ENCODE results near the gene PSMB10. TPM values are rescaled to one million over a fixed set of nuclear protein-coding genes. Genes with fewer than 3 reads are reported as not detected.
"Not testable (repeated sequence)": the region's sequence is repeated elsewhere in the genome, so short reads cannot be mapped to it uniquely, and the experiment has no call there.

Gene PSMB10
- total RNA-seq, 2 experiments from 2014 or later = 185 to 193 TPM

GRCh38 chr16:67944690-67945391 is 8.2 kb upstream of the PSMB10 start:
- H3K4me3 Mint-ChIP-seq = no peak overlapping the region
- DNase-seq = no peak
- H3K9me3 Mint-ChIP-seq = no peaks in the 10 kb centered on the region
- POLR2A ChIA-PET = no interaction called here
- no peak overlapping the region for H3K27ac Mint-ChIP-seq
- peaks cover 15% of the 10 kb centered on the region for H3K4me1 Mint-ChIP-seq (ENCODE audit: low read depth)
- peaks cover 1% of the 10 kb centered on the region for H3K36me3 Mint-ChIP-seq
- intact Hi-C loops (cut with micrococcal nuclease) = no loop called here
- CTCF ChIA-PET = interaction anchor here (1.0 kb wide), 1 partner anchor 62 kb away, joined by 3 read pairs; no protein-coding TSS in a partner anchor
- H3K27me3 Mint-ChIP-seq = no peaks in the 10 kb centered on the region

GRCh38 chr16:67943619-67944504 is 7.2 kb upstream of the PSMB10 start, which contains the start of gene LCAT:
TSS of gene LCAT (minus strand) at chr16:67944120. CDS start at chr16:67944101, 19 bp downstream.
- H3K36me3 Mint-ChIP-seq = peaks cover 1% of the 10 kb centered on the region
- CTCF ChIA-PET = interaction anchor here (1.0 to 3.9 kb wide), 3 partner anchors 17 to 96 kb away, joined by 3 to 14 read pairs (median 6); no protein-coding TSS in a partner anchor
- H3K4me1 Mint-ChIP-seq (ENCODE audit: low read depth) = peaks cover 23% of the 10 kb centered on the region
- H3K4me3 Mint-ChIP-seq = no peak within 1 kb of the TSS
- POLR2A ChIA-PET = no interaction called here
- intact Hi-C loops (cut with micrococcal nuclease) = no loop called here
- H3K27me3 Mint-ChIP-seq = no peaks in the 10 kb centered on the region
- no peaks in the 10 kb centered on the region for H3K9me3 Mint-ChIP-seq
- H3K27ac Mint-ChIP-seq = no peak within 1 kb of the TSS
- DNase-seq = no peak

- no peaks in the 10 kb centered on the region for H3K36me3 Mint-ChIP-seq
- ChIA-PET CTCF (interaction anchor here (0.8 to 4.5 kb wide), 5 partner anchors 15 to 127 kb away, joined by 3 to 22 read pairs (median 6); no protein-coding TSS in a partner anchor), POLR2A (no interaction called here)
- no peaks in the 10 kb centered on the region for H3K27me3 Mint-ChIP-seq
- no peak overlapping the region for H3K27ac Mint-ChIP-seq
- DNase-seq = no peak
- no peak overlapping the region for H3K4me3 Mint-ChIP-seq
- H3K4me1 Mint-ChIP-seq (ENCODE audit: low read depth) = peaks cover 23% of the 10 kb centered on the region
- no peaks in the 10 kb centered on the region for H3K9me3 Mint-ChIP-seq
- intact Hi-C loops (cut with micrococcal nuclease) = no loop called here
These were observed 6.6 kb upstream of the PSMB10 start for GRCh38 chr16:67943256-67943618.

GRCh38 chr16:67942510-67943255 is 6.0 kb upstream of the PSMB10 start:
- Mint-ChIP-seq H3K9me3 (no peaks in the 10 kb centered on the region), H3K4me3 (no peak overlapping the region), H3K27me3 (no peaks in the 10 kb centered on the region), H3K4me1 (ENCODE audit: low read depth) (peaks cover 23% of the 10 kb centered on the region), H3K27ac (no peak overlapping the region), H3K36me3 (no peaks in the 10 kb centered on the region)
- CTCF ChIA-PET = interaction anchor here (0.8 to 4.5 kb wide), 12 partner anchors 8 to 127 kb away, joined by 3 to 22 read pairs (median 6); partner anchors contain the start of gene NRN1L
- POLR2A ChIA-PET = interaction anchor here (1.0 kb wide), 1 partner anchor 10 kb away, joined by 4 read pairs; no protein-coding TSS in a partner anchor
- DNase-seq = no peak
- intact Hi-C loops (cut with micrococcal nuclease) = no loop called here

GRCh38 chr16:67942200-67942509 is 5.5 kb upstream of the PSMB10 start:
- H3K27ac Mint-ChIP-seq = no peak overlapping the region
- no peaks in the 10 kb centered on the region for H3K27me3 Mint-ChIP-seq
- H3K4me1 Mint-ChIP-seq (ENCODE audit: low read depth) = peaks cover 27% of the 10 kb centered on the region
- ChIA-PET POLR2A (interaction anchor here (1.0 kb wide), 1 partner anchor 11 kb away, joined by 4 read pairs; no protein-coding TSS in a partner anchor), CTCF (interaction anchor here (0.7 to 4.5 kb wide), 14 partner anchors 9 to 255 kb away, joined by 3 to 22 read pairs (median 4); partner anchors contain the start of gene NRN1L)
- intact Hi-C loops (cut with micrococcal nuclease) = no loop called here
- no peak overlapping the region for H3K4me3 Mint-ChIP-seq
- H3K36me3 Mint-ChIP-seq = peaks cover 1% of the 10 kb centered on the region
- no peaks in the 10 kb centered on the region for H3K9me3 Mint-ChIP-seq
- DNase-seq = peak; percentile 50

- CTCF ChIA-PET = interaction anchor here (0.6 to 4.5 kb wide), 22 partner anchors 9 to 395 kb away, joined by 3 to 22 read pairs (median 4); partner anchors contain the start of genes DDX28, DUS2 and NRN1L
- no peak for DNase-seq
- H3K4me3 Mint-ChIP-seq = no peak overlapping the region
- peaks cover 31% of the 10 kb centered on the region for H3K4me1 Mint-ChIP-seq (ENCODE audit: low read depth)
- intact Hi-C loops (cut with micrococcal nuclease) = no loop called here
- no peaks in the 10 kb centered on the region for H3K9me3 Mint-ChIP-seq
- H3K36me3 Mint-ChIP-seq = peaks cover 6% of the 10 kb centered on the region
- H3K27me3 Mint-ChIP-seq = no peaks in the 10 kb centered on the region
- POLR2A ChIA-PET = interaction anchor here (1.0 kb wide), 1 partner anchor 11 kb away, joined by 4 read pairs; no protein-coding TSS in a partner anchor
- H3K27ac Mint-ChIP-seq = peak overlapping the region; percentile 69
These were observed 5.0 kb upstream of the PSMB10 start for GRCh38 chr16:67941469-67942199.

- peaks cover 31% of the 10 kb centered on the region for H3K4me1 Mint-ChIP-seq (ENCODE audit: low read depth)
- CTCF ChIA-PET = interaction anchor here (0.5 to 4.5 kb wide), 15 partner anchors 10 to 394 kb away, joined by 3 to 22 read pairs (median 4); partner anchors contain the start of genes DDX28, DUS2, NFATC3 and NRN1L
- peaks cover 15% of the 10 kb centered on the region for H3K36me3 Mint-ChIP-seq
- intact Hi-C loops (cut with micrococcal nuclease) = no loop called here
- peak overlapping the region; percentile 62 for H3K27ac Mint-ChIP-seq
- no peak overlapping the region for H3K4me3 Mint-ChIP-seq
- POLR2A ChIA-PET = no interaction called here
- DNase-seq = no peak
- no peaks in the 10 kb centered on the region for H3K27me3 Mint-ChIP-seq
- no peaks in the 10 kb centered on the region for H3K9me3 Mint-ChIP-seq
These were observed 3.9 kb upstream of the PSMB10 start for GRCh38 chr16:67940446-67941089.

GRCh38 chr16:67939507-67940445 is 3.1 kb upstream of the PSMB10 start:
- ChIA-PET CTCF (interaction anchor here (0.5 to 4.5 kb wide), 8 partner anchors 10 to 145 kb away, joined by 3 to 22 read pairs (median 6); partner anchors contain the start of genes DDX28, DUS2, NFATC3 and NRN1L), POLR2A (no interaction called here)
- Mint-ChIP-seq H3K27me3 (no peaks in the 10 kb centered on the region), H3K36me3 (peaks cover 23% of the 10 kb centered on the region), H3K4me3 (no peak overlapping the region), H3K27ac (peak overlapping the region; percentile 62), H3K4me1 (ENCODE audit: low read depth) (peaks cover 39% of the 10 kb centered on the region), H3K9me3 (no peaks in the 10 kb centered on the region)
- intact Hi-C loops (cut with micrococcal nuclease) = loop anchor here (5.0 kb wide), 3 partner anchors 43 to 132 kb away; partner anchors contain the start of genes DPEP2, DPEP3, RANBP10 and TSNAXIP1
- DNase-seq = peak; percentile 66

GRCh38 chr16:67937713-67938112 is 1.1 kb upstream of the PSMB10 start:
- peaks cover 49% of the 10 kb centered on the region for H3K4me1 Mint-ChIP-seq (ENCODE audit: low read depth)
- POLR2A ChIA-PET = interaction anchor here (1.7 kb wide), 1 partner anchor 9 kb away, joined by 3 read pairs; no protein-coding TSS in a partner anchor
- intact Hi-C loops (cut with micrococcal nuclease) = loop anchor here (2.0 to 5.0 kb wide), 6 partner anchors 45 to 147 kb away; partner anchors contain the start of genes DDX28, DPEP2, DPEP3 and DUS2
- peak overlapping the region; percentile 100 for H3K4me3 Mint-ChIP-seq
- H3K27me3 Mint-ChIP-seq, H3K9me3 Mint-ChIP-seq, DNase-seq: not testable (repeated sequence)
- peak overlapping the region; percentile 99 for H3K27ac Mint-ChIP-seq
- peaks cover 35% of the 10 kb centered on the region for H3K36me3 Mint-ChIP-seq
- CTCF ChIA-PET = interaction anchor here (1.0 to 3.2 kb wide), 4 partner anchors 9 to 121 kb away, joined by 3 to 14 read pairs (median 4); partner anchors contain the start of gene NRN1L
